ENCODE measurements around the gene APLP2. TPM values are rescaled to one million over a fixed set of nuclear protein-coding genes. Genes with fewer than 3 reads are reported as not detected.

The APLP2 gene
- total RNA-seq, 2 experiments from 2014 or later: 18.9 to 19.8 TPM

DNA sequence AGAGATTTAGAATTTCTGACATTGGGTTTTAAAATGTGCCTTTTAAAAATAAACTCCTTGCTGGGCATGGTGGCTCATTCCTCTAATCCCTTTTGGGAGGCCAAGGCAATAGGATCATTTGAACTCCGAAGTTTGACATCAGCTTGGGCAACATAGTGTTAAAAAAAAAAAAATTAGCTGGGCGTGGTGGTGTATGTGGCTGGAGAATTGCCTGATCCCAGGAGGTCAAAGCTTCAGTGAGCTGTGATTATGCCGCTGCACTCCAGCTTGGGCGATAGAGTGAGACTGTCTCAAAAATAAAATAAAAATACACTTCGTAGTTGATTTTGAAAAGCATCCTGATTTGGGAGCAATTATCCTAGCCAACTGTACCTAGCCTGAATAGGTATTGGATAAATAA is 3.4 kb upstream of the APLP2 start:
- H3K27ac Mint-ChIP-seq: no peak overlapping the region
- H3K4me3 Mint-ChIP-seq: no peak overlapping the region
- H3K27me3 Mint-ChIP-seq: peaks cover 31% of the 10 kb centered on the region
- peaks cover 15% of the 10 kb centered on the region for H3K4me1 Mint-ChIP-seq
- ChIA-PET POLR2A (no interaction called here), CTCF (interaction anchor here (0.8 to 1.4 kb wide), 2 partner anchors 65 to 66 kb away, joined by 3 to 4 read pairs; no protein-coding TSS in a partner anchor)
- no peaks in the 10 kb centered on the region for H3K9me3 Mint-ChIP-seq
- no peaks in the 10 kb centered on the region for H3K36me3 Mint-ChIP-seq (ENCODE audit: low read depth)
- no peak for DNase-seq

DNA sequence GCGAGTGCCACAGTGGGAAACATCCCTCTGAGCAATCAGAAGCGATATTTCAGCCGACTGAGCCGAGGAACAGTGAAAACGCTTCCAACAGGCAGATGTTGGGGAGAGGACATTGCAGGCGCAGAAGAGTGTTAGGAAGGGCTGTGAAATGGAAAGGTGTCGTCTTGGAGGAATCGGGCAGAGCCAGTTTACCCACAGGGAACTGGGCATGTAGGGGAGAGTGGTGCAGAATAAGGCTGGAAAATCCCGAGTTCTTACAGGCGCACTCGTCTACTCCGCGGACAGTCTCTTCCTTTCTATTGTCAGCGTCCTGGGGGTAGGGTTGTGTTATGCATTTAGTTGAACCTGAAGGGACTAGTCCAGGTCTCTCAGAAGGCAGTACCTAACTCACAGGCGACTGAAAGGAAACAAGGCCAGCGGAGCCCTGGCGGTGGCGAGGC is 1.1 kb upstream of the APLP2 start:
- Mint-ChIP-seq H3K9me3 (no peaks in the 10 kb centered on the region), H3K36me3 (ENCODE audit: low read depth) (no peaks in the 10 kb centered on the region), H3K4me1 (peaks cover 20% of the 10 kb centered on the region), H3K27ac (peak overlapping the region; percentile 93), H3K4me3 (peak overlapping the region; percentile 89), H3K27me3 (peaks cover 34% of the 10 kb centered on the region)
- ChIA-PET POLR2A (no interaction called here), CTCF (no interaction called here)
- no peak for DNase-seq

DNA sequence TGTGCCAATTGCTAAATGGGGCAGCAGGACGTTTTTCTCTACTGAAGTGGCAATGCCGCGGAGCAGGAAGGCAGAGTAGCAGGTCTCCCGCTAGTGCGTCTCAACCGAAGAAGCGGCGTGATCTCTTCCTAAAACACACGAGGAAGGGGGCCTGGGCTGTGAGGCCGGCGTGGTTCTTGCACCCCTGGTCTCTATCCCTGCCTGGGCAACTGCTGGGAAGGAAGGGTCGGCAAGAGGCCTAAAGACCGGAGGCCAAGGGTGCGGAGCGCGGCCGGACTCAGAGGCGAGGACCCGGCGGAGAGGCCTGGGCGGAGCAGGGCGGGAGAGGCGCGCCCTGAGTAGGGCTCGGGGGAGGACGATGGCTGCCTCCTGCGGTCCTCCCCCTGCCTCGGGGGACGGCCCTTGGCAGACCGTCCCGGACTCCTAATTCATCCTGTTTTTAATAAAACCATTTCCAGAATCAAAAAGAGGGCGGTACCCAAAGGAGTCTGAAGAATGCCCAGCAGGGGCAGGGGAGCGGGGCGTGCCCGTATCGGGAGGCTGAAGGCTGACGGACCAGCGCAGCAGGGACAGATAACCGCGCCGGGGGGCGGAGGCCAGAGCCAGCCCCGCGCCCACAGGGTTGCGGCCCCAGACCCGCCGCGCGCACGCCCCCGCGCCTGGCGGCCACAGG is 572 bp upstream of the APLP2 start:
- Mint-ChIP-seq H3K4me3 (peak overlapping the region; percentile 89), H3K27me3 (peaks cover 31% of the 10 kb centered on the region), H3K4me1 (peaks cover 20% of the 10 kb centered on the region), H3K36me3 (ENCODE audit: low read depth) (no peaks in the 10 kb centered on the region), H3K9me3 (no peaks in the 10 kb centered on the region), H3K27ac (peak overlapping the region; percentile 93)
- DNase-seq: peak; percentile 53
- POLR2A ChIA-PET: no interaction called here
- CTCF ChIA-PET: no interaction called here

DNA sequence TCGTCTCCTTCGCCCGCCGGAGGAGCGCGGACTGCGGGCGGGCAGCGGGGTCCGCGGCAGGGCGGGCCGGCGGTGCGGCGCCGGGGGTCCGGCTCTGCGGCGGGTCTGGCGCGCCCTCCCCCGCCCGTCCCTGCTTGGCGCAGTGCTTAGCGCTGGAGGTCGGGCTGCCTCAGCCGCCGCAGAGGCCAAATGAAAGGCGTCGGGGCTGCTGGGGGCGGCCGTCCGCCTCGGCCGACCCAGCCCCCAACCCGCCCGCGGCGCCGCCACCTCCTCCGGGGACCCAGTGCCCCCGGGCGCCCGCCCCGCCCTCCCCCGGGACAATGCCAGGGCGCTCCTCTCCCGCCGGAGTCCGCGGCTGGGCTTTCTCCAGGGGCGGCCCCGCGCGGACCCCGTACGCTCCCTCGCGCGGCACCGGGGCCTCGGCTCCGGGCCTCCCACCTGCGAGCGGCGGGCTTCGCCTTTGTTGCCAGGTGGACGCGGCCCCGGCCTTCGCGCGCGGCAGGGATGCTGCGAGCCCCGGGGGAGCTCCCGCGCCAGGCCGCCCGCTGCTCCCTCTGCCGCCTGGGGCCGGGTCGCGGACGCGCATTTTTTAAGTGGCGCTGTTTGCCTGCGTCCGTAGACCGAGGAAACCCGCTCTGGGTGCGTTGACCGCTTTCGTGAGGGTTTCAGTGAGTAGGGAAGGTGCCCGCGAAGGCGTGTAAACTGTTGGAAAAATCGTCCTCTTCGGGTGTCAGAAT is 583 bp downstream of the APLP2 start:
- CTCF ChIA-PET: interaction anchor here (0.5 kb wide), 1 partner anchor 64 kb away, joined by 3 read pairs; no protein-coding TSS in a partner anchor
- POLR2A ChIA-PET: no interaction called here
- peak; percentile 44 for DNase-seq

DNA sequence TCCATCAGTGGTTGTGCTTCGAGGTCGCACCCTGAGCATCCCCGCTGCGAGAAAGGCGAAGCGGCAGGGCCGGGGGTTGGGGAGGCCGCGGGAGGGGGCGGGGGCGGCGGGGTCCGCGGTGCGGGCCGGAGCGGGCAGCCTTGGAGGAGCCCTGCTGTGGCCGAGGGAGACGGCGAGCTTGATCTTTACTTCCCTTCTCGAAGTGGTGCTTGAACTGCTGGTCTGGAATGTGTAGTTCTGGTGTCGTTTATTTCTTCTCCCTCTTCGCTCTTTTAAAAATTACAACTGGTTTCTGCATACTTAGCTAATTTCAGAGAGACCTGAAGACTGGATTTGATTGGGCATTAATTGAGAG is 1.1 kb downstream of the APLP2 start:
- DNase-seq: no peak
- H3K36me3 Mint-ChIP-seq (ENCODE audit: low read depth): no peaks in the 10 kb centered on the region
- CTCF ChIA-PET: no interaction called here
- H3K4me1 Mint-ChIP-seq: peaks cover 20% of the 10 kb centered on the region
- POLR2A ChIA-PET: no interaction called here
- H3K27ac Mint-ChIP-seq: peak overlapping the region; percentile 43
- peak overlapping the region; percentile 74 for H3K4me3 Mint-ChIP-seq
- H3K9me3 Mint-ChIP-seq: no peaks in the 10 kb centered on the region
- H3K27me3 Mint-ChIP-seq: peaks cover 22% of the 10 kb centered on the region

More for the DNA sequence above, 583 bp downstream of the APLP2 start:
- Mint-ChIP-seq H3K36me3 (ENCODE audit: low read depth) (no peaks in the 10 kb centered on the region), H3K9me3 (no peaks in the 10 kb centered on the region), H3K27me3 (peaks cover 22% of the 10 kb centered on the region), H3K4me1 (peaks cover 20% of the 10 kb centered on the region), H3K4me3 (peak overlapping the region; percentile 89), H3K27ac (no peak overlapping the region)

DNA sequence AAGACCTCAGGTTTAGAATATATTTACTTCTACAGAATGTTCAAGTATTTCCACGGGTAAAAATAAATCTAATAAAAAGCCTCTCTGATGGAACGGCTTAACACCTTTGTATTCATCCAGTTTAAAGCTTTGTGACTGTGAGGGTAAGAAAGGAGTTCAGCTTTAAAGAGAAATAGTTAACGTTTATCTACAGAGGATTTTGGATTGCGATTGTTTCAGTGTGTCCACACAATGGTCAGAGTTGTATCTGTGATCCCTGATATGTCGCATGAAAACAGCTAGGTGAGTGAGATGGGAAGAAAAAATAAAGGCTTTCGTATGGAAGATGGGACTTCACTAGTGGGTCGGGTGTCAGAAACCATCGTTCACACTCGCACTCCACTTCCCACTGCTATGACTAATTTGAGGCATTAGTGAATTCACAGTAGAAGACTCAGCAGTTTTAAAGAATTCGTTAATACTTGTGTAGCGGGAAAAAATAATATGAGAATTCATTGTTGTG is 1.6 kb downstream of the APLP2 start:
- H3K4me1 Mint-ChIP-seq: peaks cover 20% of the 10 kb centered on the region
- ChIA-PET POLR2A (no interaction called here), CTCF (interaction anchor here (0.6 kb wide), 1 partner anchor 112 kb away, joined by 3 read pairs; no protein-coding TSS in a partner anchor)
- no peak for DNase-seq
- no peaks in the 10 kb centered on the region for H3K9me3 Mint-ChIP-seq
- H3K27me3 Mint-ChIP-seq: peaks cover 22% of the 10 kb centered on the region
- H3K27ac Mint-ChIP-seq: peak overlapping the region; percentile 43
- no peaks in the 10 kb centered on the region for H3K36me3 Mint-ChIP-seq (ENCODE audit: low read depth)
- peak overlapping the region; percentile 74 for H3K4me3 Mint-ChIP-seq

DNA sequence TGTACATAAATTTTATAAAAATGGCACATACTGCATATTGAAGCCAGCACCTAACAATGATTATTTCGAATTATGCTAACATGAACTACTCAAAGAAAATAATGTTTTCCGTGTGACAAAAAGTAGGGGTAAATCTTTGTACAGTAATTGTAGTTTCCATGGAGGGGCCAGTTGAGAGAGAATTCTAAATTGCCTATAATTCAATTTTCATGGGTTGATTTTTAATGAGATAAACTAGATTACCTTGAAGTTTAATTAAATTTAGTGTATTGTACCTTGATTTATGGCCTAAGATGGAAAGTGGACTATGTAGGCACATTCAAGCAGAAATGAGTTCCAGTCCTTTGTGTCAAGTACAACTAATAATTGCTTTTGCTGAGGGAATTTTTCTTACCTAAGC is 5.0 kb downstream of the APLP2 start:
- Mint-ChIP-seq H3K4me1 (peaks cover 12% of the 10 kb centered on the region), H3K9me3 (no peaks in the 10 kb centered on the region), H3K27ac (no peak overlapping the region), H3K27me3 (peaks cover 18% of the 10 kb centered on the region), H3K4me3 (no peak overlapping the region), H3K36me3 (ENCODE audit: low read depth) (no peaks in the 10 kb centered on the region)
- DNase-seq: no peak
- CTCF ChIA-PET: no interaction called here
- POLR2A ChIA-PET: no interaction called here

DNA sequence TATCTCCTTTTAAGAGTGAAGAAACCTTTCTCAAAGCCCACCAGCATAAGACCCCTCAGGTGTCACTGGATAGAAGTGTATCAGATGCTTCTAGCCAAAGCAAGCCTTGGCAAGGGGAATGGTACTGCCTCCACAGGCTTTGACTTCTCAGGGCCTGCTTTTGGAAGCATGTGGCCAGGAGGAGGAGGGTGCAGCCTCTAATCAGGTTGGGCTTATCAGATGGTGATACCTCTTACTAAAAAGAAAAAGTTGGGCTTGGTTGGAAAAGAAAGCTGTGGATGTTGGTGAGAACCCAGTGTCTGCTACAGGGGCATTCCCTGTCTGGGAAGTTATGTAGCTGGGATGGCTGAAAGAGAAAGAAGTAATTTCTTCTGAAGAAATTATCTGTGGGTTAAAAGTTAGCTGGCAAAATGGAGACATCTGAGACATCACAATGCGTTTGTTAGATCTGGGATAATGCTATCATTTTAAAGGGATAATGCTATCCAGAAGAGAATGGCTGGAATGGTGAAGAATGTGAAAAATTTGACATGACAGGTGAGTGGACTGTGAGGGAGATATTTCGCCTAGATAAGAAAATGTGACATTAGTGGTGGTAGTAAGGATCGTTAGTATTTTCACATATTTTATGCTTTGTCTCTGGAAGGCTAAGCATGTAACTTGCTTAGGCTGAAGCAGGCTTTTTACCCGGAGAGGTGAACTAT is 7.2 kb downstream of the APLP2 start:
- no peak for DNase-seq
- Mint-ChIP-seq H3K36me3 (ENCODE audit: low read depth) (no peaks in the 10 kb centered on the region), H3K4me1 (peaks cover 2% of the 10 kb centered on the region), H3K27me3 (peaks cover 7% of the 10 kb centered on the region), H3K4me3 (no peak overlapping the region), H3K9me3 (no peaks in the 10 kb centered on the region), H3K27ac (no peak overlapping the region)
- ChIA-PET POLR2A (no interaction called here), CTCF (no interaction called here)

DNA sequence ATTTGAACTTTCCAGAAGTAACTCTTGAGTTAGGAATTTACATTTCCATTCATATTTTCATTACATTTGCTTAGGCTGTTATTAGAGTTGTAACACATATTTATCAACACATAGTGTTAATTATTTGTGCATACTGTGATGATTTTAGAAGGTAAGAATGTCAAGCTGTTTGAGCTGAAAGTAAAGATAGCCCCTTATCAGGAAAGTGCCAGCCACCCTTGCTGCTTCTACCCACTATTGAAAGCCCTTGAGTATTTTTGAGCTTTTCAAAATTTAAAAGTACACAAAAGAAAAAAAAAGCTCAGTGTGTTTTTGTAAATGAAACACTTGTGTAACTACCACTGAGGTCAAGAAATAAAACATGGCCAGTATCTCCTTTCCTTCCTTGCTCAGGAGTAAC is 8.0 kb downstream of the APLP2 start:
- H3K27me3 Mint-ChIP-seq: peaks cover 2% of the 10 kb centered on the region
- no peaks in the 10 kb centered on the region for H3K9me3 Mint-ChIP-seq
- no peak overlapping the region for H3K4me3 Mint-ChIP-seq
- H3K4me1 Mint-ChIP-seq: no peaks in the 10 kb centered on the region
- no peak overlapping the region for H3K27ac Mint-ChIP-seq
- no peak for DNase-seq
- POLR2A ChIA-PET: no interaction called here
- CTCF ChIA-PET: no interaction called here
- no peaks in the 10 kb centered on the region for H3K36me3 Mint-ChIP-seq (ENCODE audit: low read depth)

DNA sequence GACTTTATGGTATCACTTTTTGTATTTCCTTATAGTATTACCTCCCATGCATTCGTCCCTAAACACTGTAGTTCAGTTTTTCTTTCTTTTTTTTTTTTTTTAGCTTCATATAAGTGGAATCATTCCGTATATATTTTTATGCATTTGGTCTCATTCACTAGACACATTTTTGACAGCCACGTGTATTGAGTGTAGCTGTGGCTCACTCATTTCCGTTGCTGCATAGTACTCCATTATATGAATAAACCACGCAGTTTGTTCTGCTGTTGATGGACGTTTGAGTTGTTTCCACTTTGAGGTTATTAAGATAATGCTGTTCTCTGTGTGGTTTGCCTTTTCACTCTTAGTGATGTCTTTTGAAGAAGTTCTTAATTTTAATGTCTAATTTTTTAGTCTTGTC is 8.4 kb downstream of the APLP2 start:
- H3K4me1 Mint-ChIP-seq: no peaks in the 10 kb centered on the region
- CTCF ChIA-PET: interaction anchor here (0.6 kb wide), 1 partner anchor 31 kb away, joined by 3 read pairs; no protein-coding TSS in a partner anchor
- H3K27me3 Mint-ChIP-seq: peaks cover 2% of the 10 kb centered on the region

DNA sequence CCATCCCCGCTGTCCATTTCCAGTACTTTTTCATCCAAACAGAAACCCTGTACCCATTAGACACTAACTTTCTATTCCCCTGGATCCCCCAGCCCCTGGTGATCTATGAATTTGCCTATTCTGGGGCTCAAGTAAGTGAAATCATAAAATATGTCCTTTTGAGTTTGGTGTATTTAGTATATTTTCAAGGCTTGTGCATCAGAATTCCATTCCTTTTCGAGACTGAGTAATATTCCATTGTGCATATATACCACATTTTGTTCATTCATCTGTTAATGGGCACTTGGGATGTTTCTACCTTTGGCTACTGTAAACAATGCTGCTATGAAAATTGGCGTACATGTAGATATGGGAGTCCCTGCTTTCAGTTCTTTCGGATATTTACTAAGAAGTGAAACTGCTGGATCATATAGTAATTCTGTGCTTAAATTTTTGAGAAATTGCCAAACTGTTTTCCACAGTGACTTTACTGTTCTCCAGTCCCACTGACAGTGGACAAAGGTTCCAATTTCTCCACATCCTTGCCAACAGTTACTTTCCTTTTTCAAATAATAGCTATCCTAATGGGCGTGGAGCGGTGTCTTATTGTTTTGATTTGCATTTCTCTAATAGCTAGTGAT is 16.1 kb downstream of the APLP2 start:
- H3K4me1 Mint-ChIP-seq: no peaks in the 10 kb centered on the region
- no peak overlapping the region for H3K4me3 Mint-ChIP-seq
- H3K27ac Mint-ChIP-seq: no peak overlapping the region
- no peaks in the 10 kb centered on the region for H3K36me3 Mint-ChIP-seq (ENCODE audit: low read depth)
- CTCF ChIA-PET: no interaction called here
- POLR2A ChIA-PET: no interaction called here
- H3K27me3 Mint-ChIP-seq: peaks cover 5% of the 10 kb centered on the region
- no peaks in the 10 kb centered on the region for H3K9me3 Mint-ChIP-seq
- no peak for DNase-seq

More for the DNA sequence above, 8.4 kb downstream of the APLP2 start:
- H3K4me3 Mint-ChIP-seq: no peak overlapping the region
- H3K9me3 Mint-ChIP-seq: no peaks in the 10 kb centered on the region
- POLR2A ChIA-PET: no interaction called here
- no peak for DNase-seq
- no peaks in the 10 kb centered on the region for H3K36me3 Mint-ChIP-seq (ENCODE audit: low read depth)
- no peak overlapping the region for H3K27ac Mint-ChIP-seq

DNA sequence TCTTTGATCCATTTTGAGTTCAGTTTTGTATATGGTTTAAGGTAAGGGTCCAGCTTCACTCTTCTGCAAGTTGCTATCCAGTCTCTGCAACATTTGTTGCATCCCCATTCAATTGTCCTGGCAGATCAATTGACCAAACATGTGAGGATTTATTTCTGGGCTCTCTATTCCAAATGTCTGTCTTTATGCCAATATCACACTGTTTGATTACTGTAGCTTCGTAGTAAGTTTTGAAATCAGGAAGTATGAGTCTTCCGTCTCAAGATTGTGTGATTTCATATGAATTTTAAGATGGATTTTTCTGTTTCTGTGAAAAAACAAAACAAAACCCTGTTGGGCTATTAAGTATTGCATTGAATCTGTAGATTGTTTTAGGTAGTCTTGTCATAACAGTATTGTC is 17.0 kb downstream of the APLP2 start:
- Mint-ChIP-seq H3K9me3 (no peaks in the 10 kb centered on the region), H3K27ac (no peak overlapping the region), H3K4me3 (no peak overlapping the region), H3K36me3 (ENCODE audit: low read depth) (no peaks in the 10 kb centered on the region), H3K27me3 (peaks cover 5% of the 10 kb centered on the region), H3K4me1 (no peaks in the 10 kb centered on the region)
- no peak for DNase-seq
- POLR2A ChIA-PET: no interaction called here
- CTCF ChIA-PET: interaction anchor here (0.5 kb wide), 1 partner anchor 345 kb away, joined by 3 read pairs; no protein-coding TSS in a partner anchor

Data from activated CD4-positive, alpha-beta T cell treated with anti-CD3 and anti-CD28 coated beads, Interleukin-2, amount 10 ng/mL, durations not matched to agents 7 days and 5 days (primary cell).